ENCODE measurements around the gene ARIH2.
"Not testable (repeated sequence)": the region's sequence is repeated elsewhere in the genome, so short reads cannot be mapped to it uniquely, and the experiment has no call there.

The ARIH2 gene

DNA sequence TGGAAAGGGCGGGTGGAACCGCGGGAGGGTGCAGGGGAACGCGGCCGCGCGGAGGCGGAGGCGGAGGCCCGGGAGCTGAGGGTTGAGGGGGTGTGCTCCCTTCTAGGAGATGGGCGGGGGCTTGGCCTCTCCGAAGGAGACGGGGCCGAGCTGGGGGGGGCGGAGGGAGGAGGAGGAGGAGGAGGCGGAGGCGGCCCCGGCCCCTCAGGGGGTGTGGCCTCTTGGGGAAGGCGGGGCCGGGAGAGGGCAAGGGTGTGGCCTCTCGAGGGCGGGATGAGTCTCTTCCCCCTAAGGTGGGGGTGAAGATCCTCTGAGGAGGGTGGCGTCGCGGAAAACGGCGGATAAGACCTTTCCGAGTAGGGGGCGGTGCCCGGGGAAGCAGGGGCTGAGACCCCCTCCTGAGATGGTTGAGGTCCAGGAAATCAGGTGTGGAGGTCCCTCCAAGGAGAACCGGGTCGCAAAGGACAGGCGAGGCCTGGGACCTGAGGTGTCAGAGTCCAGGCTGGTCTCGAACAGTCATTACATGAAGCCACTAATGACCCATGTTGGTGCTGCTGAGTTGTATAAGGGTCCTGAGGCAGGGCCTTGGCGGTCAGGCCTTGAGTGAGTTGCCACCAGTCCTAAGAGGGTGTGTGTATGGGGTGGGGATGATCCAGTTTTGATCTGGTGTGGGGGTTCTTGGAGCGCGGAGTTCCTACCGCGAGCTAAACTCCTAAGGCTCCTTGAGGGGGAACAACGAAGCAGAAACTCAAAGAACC lies 89.3 kb downstream of the ARIH2 start:
- Histone ChIP-seq H3K4me3 (ENCODE audit: low read length) (peak overlapping the region; percentile 82), H3K4me1 (ENCODE audit: control insufficient read depth, insufficient read depth, low read length) (peaks cover 24% of the 10 kb centered on the region), H3K27me3 (ENCODE audit: control insufficient read depth, insufficient read depth, low read length) (no peaks in the 10 kb centered on the region), H3K36me3 (ENCODE audit: insufficient read depth, low read length) (peaks cover 15% of the 10 kb centered on the region), H3K9ac (ENCODE audit: low read depth, low read length) (peak overlapping the region; percentile 91), H3K4me2 (ENCODE audit: low read length) (peak overlapping the region; percentile 100), H3K9me3 (replicated peaks; ENCODE audit: low read length) (no peaks in the 10 kb centered on the region)

DNA sequence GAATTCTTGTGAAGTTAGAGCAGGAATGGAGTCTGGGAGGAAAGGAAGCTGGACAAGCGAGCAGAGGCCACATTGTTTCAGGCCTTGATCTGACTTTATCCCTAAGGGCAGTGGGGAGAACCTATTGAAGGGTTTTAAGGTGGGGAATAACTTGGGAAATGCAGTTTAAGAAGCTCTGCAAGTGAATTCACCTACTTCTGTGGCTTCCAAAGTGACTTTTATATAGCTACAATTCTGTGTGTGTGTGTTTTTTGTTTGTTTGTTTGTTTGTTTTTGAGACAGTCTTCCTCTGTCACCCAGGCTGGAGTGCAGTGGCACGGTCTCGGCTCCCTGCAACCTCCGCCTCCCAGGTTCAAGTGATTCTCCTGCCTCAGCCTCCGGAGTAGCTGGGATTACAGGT lies 90.0 kb downstream of the ARIH2 start:
- H3K4me3 ChIP-seq (ENCODE audit: low read length): peak overlapping the region; percentile 82
- not testable (repeated sequence) for H3K9me3 ChIP-seq (replicated peaks; ENCODE audit: low read length); H3K27me3 ChIP-seq (ENCODE audit: control insufficient read depth, insufficient read depth, low read length)
- peak overlapping the region; percentile 91 for H3K9ac ChIP-seq (ENCODE audit: low read depth, low read length)
- peak overlapping the region; percentile 100 for H3K4me2 ChIP-seq (ENCODE audit: low read length)
- H3K36me3 ChIP-seq (ENCODE audit: insufficient read depth, low read length): peaks cover 18% of the 10 kb centered on the region
- peaks cover 31% of the 10 kb centered on the region for H3K4me1 ChIP-seq (ENCODE audit: control insufficient read depth, insufficient read depth, low read length)

- Histone ChIP-seq H3K4me2 (ENCODE audit: low read length) (no peak overlapping the region), H3K27me3 (ENCODE audit: control insufficient read depth, insufficient read depth, low read length) (no peaks in the 10 kb centered on the region), H3K4me3 (ENCODE audit: low read length) (no peak overlapping the region), H3K9me3 (replicated peaks; ENCODE audit: low read length) (no peaks in the 10 kb centered on the region), H3K4me1 (ENCODE audit: control insufficient read depth, insufficient read depth, low read length) (peaks cover 34% of the 10 kb centered on the region), H3K36me3 (ENCODE audit: insufficient read depth, low read length) (peaks cover 25% of the 10 kb centered on the region), H3K9ac (ENCODE audit: low read depth, low read length) (no peak overlapping the region)
Observed at GRCh38 chr3:49009396-49009795, 90.8 kb downstream of the ARIH2 start.

- Histone ChIP-seq H3K9ac (ENCODE audit: low read depth, low read length) (no peak overlapping the region), H3K4me2 (ENCODE audit: low read length) (no peak overlapping the region), H3K4me3 (ENCODE audit: low read length) (no peak overlapping the region), H3K9me3 (replicated peaks; ENCODE audit: low read length) (no peaks in the 10 kb centered on the region), H3K4me1 (ENCODE audit: control insufficient read depth, insufficient read depth, low read length) (peaks cover 29% of the 10 kb centered on the region), H3K36me3 (ENCODE audit: insufficient read depth, low read length) (peaks cover 48% of the 10 kb centered on the region), H3K27me3 (ENCODE audit: control insufficient read depth, insufficient read depth, low read length) (no peaks in the 10 kb centered on the region)
Observed at GRCh38 chr3:49012441-49013017, 93.9 kb downstream of the ARIH2 start.

- Histone ChIP-seq H3K4me3 (ENCODE audit: low read length) (no peak overlapping the region), H3K36me3 (ENCODE audit: insufficient read depth, low read length) (peaks cover 48% of the 10 kb centered on the region), H3K4me2 (ENCODE audit: low read length) (no peak overlapping the region), H3K4me1 (ENCODE audit: control insufficient read depth, insufficient read depth, low read length) (peaks cover 29% of the 10 kb centered on the region), H3K9ac (ENCODE audit: low read depth, low read length) (no peak overlapping the region), H3K27me3 (ENCODE audit: control insufficient read depth, insufficient read depth, low read length) (no peaks in the 10 kb centered on the region), H3K9me3 (replicated peaks; ENCODE audit: low read length) (no peaks in the 10 kb centered on the region)
Observed at GRCh38 chr3:49013113-49013737, 94.6 kb downstream of the ARIH2 start.

- Histone ChIP-seq H3K36me3 (ENCODE audit: insufficient read depth, low read length) (peaks cover 48% of the 10 kb centered on the region), H3K27me3 (ENCODE audit: control insufficient read depth, insufficient read depth, low read length) (no peaks in the 10 kb centered on the region), H3K9ac (ENCODE audit: low read depth, low read length) (no peak overlapping the region), H3K4me2 (ENCODE audit: low read length) (no peak overlapping the region), H3K9me3 (replicated peaks; ENCODE audit: low read length) (no peaks in the 10 kb centered on the region), H3K4me3 (ENCODE audit: low read length) (no peak overlapping the region), H3K4me1 (ENCODE audit: control insufficient read depth, insufficient read depth, low read length) (peaks cover 32% of the 10 kb centered on the region)
Observed at GRCh38 chr3:49013738-49014660, 95.4 kb downstream of the ARIH2 start.

GRCh38 chr3:49015072-49015471 lies 96.4 kb downstream of the ARIH2 start:
- Histone ChIP-seq H3K4me2 (ENCODE audit: low read length) (no peak overlapping the region), H3K9ac (ENCODE audit: low read depth, low read length) (no peak overlapping the region), H3K36me3 (ENCODE audit: insufficient read depth, low read length) (peaks cover 45% of the 10 kb centered on the region), H3K4me1 (ENCODE audit: control insufficient read depth, insufficient read depth, low read length) (peaks cover 38% of the 10 kb centered on the region), H3K9me3 (replicated peaks; ENCODE audit: low read length) (no peaks in the 10 kb centered on the region), H3K27me3 (ENCODE audit: control insufficient read depth, insufficient read depth, low read length) (no peaks in the 10 kb centered on the region), H3K4me3 (ENCODE audit: low read length) (no peak overlapping the region)

GRCh38 chr3:49015765-49016164 lies 97.1 kb downstream of the ARIH2 start:
- Histone ChIP-seq H3K4me3 (ENCODE audit: low read length) (no peak overlapping the region), H3K9me3 (replicated peaks; ENCODE audit: low read length) (no peaks in the 10 kb centered on the region), H3K4me2 (ENCODE audit: low read length) (no peak overlapping the region), H3K27me3 (ENCODE audit: control insufficient read depth, insufficient read depth, low read length) (no peaks in the 10 kb centered on the region), H3K4me1 (ENCODE audit: control insufficient read depth, insufficient read depth, low read length) (peaks cover 41% of the 10 kb centered on the region), H3K36me3 (ENCODE audit: insufficient read depth, low read length) (peaks cover 45% of the 10 kb centered on the region), H3K9ac (ENCODE audit: low read depth, low read length) (no peak overlapping the region)

GRCh38 chr3:49016414-49017228 lies 98.0 kb downstream of the ARIH2 start:
- peaks cover 41% of the 10 kb centered on the region for H3K36me3 ChIP-seq (ENCODE audit: insufficient read depth, low read length)
- no peak overlapping the region for H3K4me3 ChIP-seq (ENCODE audit: low read length)
- H3K9me3 ChIP-seq (replicated peaks; ENCODE audit: low read length): no peaks in the 10 kb centered on the region
- H3K27me3 ChIP-seq (ENCODE audit: control insufficient read depth, insufficient read depth, low read length): no peaks in the 10 kb centered on the region
- H3K9ac ChIP-seq (ENCODE audit: low read depth, low read length): no peak overlapping the region
- H3K4me2 ChIP-seq (ENCODE audit: low read length): peak overlapping the region; percentile 99
- peaks cover 41% of the 10 kb centered on the region for H3K4me1 ChIP-seq (ENCODE audit: control insufficient read depth, insufficient read depth, low read length)

DNA sequence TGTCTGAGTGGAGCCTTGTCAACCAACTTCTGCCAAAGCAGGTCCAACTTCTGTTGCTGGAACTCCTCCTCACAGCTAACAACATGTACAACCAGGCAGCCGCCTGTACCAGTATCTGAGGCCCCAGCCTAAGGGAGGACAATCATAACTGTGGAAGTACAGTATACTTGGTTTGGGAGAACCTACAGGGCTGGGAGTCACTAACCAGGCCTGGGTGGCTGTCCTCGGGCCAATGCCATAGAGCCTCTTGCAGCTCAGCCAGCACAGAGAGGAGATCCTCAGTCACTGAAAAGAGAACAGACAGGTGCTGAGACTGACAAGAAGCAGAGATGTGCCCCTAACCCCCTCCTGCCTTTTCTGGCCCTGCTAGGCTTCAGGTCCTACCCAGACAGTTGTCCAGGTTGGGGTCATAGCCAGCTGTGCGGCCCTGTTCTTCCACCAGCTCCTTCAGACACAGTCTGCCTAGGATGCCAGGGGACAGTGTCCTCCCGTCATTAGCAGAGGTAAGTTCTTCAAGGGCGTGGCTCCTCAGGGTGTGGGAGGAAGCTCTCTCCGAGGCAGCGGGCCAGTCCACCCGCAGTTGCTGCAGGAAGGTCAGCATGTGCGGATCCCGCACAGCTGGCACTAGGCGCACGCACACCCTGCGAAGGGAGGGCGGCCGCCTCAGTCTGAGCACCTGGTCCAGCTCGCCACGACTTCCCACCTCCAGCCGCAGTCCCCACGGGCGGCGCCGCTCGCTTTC lies 98.8 kb downstream of the ARIH2 start:
- H3K27me3 ChIP-seq (ENCODE audit: control insufficient read depth, insufficient read depth, low read length): no peaks in the 10 kb centered on the region
- peak overlapping the region; percentile 79 for H3K9ac ChIP-seq (ENCODE audit: low read depth, low read length)
- no peaks in the 10 kb centered on the region for H3K9me3 ChIP-seq (replicated peaks; ENCODE audit: low read length)
- peak overlapping the region; percentile 99 for H3K4me2 ChIP-seq (ENCODE audit: low read length)
- peaks cover 36% of the 10 kb centered on the region for H3K36me3 ChIP-seq (ENCODE audit: insufficient read depth, low read length)
- peak overlapping the region; percentile 95 for H3K4me3 ChIP-seq (ENCODE audit: low read length)
- peaks cover 40% of the 10 kb centered on the region for H3K4me1 ChIP-seq (ENCODE audit: control insufficient read depth, insufficient read depth, low read length)

Data from skeletal muscle satellite cell (primary cell).